GM18505 (cell line): ENCODE measurements around the gene SLC13A4.

Source experiments
- ATAC-seq: cut with Tn5 transposase; IDR thresholded peaks from one replicate; pipeline ENCODE4 v1.9.1; 2021; ENCODE audit not compliant: unreplicated experiment
- POLR2A ChIP-seq: IDR thresholded peaks from 4 replicates; pipeline ENCODE4 v1.6.1; 2011; ENCODE audit warnings: borderline replicate concordance; ENCODE audit not compliant: insufficient read depth, insufficient read length; ENCODE audit errors: extremely low read depth

Gene SLC13A4

DNA sequence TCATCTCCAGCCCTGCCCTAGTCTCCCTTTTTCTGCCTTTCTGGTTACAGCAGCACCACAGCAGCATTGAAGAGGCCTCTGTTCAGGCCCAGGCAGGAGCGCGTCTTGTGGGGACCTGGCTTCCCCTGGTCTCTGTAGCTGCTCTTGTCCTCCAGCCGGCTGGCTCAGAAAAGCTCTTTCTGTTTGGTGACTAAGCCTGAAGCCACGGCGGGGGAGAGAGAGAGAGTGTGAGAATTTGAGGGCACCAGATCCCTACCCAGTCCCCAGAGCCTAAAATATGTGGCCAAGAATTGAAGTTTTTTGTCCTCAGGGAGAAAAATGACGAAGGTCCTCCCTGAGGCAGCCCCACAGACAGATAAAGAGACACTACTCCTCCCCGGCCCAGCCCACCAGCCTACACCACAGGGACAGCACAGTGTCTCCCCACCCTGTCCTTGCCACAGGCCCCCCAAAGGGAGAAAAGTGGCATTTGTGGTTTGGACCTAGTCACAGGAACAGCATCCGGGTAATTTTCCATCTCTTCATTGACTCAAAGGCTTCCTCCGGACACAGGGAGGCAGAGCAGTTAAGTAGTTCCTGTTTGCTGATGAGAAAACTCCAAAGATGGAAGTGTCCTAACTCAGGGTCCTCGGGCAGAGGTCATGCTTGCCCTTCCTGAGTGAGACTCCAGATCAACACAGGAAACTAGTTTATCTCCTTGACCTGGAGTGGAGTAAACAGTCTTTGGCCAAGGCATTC lies 33.9 kb upstream of the SLC13A4 start:
- no peak for TF ChIP-seq POLR2A
- no peak for ATAC-seq

DNA sequence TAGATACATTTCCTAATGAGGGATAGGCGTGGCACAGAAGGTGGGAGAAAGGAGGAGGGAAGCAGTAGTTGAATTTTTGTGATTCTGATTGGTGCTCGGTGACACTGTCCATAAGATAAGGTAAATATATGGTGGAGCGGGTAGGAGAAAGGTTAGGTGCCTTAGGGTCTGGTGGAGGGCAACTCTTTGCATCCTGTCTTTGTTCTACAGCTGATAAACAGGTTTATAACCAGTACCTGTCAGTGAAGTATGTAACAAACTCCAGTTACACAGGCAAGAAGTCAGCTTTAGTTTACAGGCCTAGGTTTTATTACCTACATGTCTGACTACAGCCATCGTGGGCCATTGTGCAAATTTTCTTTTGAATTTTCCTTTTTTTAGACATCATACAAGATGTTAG lies 31.5 kb upstream of the SLC13A4 start:
- ATAC-seq, result no peak
- TF ChIP-seq POLR2A, result no peak

DNA sequence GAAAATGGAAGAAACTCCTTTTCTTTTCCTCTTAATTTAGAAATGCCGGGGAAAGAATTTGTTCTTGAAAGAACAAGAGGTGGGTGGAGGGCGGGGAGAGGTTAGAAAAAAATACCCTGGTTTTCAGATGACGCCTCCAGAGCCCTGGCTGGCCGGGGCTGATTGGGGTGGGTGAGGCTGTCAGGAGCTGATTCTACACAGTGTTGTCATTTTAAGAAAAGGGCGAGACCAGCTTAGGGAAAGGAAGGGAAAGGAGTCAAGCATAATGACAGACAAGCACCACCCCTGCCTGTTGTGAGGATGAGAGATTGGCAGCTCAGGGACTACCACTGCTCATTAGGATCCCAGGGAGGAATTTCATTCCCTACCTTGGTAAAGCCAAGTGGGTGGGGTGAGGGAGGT lies 30.5 kb upstream of the SLC13A4 start:
- ATAC-seq, result no peak
- no peak for TF ChIP-seq POLR2A

DNA sequence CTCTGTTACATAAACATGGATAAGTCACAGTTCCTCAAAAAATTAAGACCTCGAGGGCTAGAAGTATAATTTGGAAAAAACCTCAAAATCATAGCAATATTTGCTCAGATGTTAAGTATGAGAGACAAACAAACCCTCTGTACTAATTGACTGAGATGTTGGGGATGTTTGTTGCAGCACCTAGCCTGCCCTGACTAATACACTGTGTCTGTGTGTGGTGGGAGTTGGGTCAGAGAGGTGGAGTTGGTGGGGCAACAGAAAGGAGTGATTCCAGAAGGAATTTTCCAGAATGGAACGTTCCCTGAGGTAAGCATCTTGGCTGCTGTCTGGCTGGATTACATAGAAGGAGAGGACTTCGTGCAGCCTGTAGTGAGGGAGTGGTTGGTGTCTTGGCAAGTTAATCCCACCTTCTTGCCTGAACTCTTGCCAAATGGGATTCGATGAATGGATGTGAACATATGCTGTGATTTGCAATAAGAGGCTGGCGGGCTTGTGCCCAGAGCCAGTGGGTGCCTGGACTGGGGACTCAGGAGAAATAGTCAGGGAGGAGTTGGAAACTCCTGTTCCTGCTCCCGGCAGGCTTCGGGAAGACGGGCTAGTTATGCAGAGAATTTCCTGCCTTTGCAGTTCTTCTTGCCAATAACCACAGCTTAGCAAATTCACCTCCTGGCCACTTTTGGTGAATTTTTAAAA lies 29.9 kb upstream of the SLC13A4 start:
- no peak for TF ChIP-seq POLR2A
- no peak for ATAC-seq

DNA sequence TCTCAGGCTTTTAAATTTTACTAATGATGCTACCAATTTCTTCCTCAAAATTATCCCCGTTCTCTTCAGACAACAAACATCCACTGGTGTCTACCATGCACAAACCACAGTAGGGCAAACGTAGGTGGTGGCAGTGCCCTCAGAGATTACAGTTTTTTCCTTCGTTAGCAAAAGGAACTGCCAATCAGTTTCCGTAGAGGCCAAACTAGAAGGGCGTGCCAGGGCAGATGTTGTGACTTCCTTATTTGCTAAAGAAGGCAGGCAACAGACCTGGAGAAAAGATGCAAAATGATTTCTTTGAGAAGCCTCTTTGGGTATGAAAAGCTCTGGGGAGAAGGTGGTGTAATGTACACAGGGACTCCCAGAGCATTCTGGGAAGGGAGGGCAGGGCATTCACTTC lies 28.2 kb upstream of the SLC13A4 start:
- no peak for ATAC-seq
- TF ChIP-seq POLR2A, result no peak

DNA sequence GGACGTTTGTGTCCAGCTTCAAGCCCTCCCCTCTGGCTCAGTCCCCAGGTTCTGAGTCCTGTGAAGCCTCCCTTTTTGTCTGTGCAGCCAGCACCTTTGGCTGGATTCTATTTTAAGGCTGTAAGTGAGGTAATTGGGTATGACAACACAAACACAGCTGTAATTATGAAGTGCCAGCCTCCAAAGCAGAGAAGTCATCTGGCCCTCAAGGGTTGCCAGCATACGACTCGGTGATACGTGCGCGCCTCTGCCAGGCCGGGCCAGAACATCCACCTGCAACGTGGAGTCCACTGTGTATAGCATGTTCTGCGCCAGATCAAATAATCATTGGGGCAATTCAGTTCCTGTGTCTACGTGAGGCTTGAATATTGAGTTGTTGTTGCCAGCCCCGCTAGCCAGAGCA lies 27.4 kb upstream of the SLC13A4 start:
- TF ChIP-seq POLR2A, result no peak
- ATAC-seq, result no peak

DNA sequence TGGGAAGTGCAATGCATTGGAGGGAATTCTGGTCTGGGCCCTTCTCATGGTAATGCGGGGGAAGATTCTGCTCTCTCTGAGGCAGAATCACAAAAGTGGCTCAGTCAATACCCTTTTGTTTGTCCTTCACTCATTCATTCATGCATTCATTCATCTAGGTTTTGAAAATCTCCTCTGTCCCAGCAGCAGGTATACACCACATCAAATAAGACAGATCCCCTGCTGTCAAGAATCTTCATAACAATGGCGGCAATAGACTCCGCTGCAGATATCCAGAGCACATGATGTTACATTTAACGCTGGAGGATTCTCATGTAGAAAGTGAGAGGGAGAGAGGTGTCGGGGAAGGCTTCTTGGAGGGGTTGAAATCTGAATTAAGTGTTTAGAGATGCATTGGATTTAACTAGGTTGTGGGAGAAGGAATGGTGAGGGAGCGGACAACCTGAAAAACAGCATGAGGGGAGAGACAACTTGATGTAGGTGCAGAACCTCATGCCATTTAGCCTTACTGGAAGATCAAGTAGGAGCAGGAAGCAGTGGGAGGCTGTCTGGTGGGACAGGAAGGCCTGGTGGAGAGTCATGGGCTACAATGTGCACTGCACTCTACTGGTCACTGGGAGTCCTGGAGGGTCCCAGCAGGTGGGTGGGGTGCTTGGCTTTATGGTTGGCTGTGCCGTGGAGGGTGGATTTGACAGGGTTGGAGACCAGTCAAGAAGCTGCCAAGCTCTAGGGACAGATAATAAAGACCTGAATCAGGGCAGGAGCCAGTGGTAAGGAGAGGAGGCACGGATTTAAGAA lies 25.8 kb upstream of the SLC13A4 start:
- TF ChIP-seq POLR2A, result no peak
- ATAC-seq, result no peak

DNA sequence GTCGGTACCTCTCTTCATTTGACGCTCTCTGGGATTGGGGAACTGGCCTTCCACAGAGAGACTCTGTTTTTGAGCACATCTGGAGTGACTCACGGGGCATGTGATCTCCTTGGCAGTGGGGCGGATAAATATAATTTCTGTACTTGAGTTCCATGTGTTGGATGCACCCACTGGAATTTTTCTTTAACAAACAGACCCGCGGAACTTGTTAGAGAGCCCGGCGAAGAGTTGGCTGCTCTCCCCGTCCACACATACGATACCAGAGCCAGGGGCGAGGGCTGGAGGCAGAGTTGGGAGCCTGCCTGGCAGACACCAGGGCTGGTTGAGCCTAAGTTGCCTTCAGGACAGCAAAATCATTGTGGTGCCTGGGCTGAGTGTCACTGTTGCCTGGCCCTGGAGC lies 20.8 kb upstream of the SLC13A4 start, which contains the start of gene FAM180A:
Gene FAM180A (minus strand): TSS at position 44 of the 400 bp plus-strand sequence. CDS start 233 bp downstream, outside the sequence.
- no peak for ATAC-seq
- no peak for TF ChIP-seq POLR2A

DNA sequence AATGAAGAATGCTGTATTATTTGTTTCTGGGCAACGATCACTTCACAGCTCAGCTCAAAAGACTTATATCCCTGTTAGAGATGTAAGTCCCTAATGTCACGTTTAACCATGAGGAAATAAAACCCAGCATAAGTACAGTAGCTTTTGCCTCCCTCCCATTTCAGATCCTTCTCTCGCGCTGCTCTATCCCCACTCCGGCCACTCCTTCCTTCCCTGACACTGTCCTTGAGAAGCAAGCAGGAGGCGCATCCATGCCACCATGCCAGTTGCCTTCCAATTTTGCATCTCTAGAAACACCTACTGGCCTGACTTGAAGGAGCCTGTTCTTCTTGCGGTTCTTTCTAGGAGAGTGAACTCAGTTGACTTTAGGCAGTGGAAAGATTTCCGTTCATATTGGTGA lies 19.4 kb upstream of the SLC13A4 start:
- no peak for ATAC-seq
- TF ChIP-seq POLR2A, result no peak

DNA sequence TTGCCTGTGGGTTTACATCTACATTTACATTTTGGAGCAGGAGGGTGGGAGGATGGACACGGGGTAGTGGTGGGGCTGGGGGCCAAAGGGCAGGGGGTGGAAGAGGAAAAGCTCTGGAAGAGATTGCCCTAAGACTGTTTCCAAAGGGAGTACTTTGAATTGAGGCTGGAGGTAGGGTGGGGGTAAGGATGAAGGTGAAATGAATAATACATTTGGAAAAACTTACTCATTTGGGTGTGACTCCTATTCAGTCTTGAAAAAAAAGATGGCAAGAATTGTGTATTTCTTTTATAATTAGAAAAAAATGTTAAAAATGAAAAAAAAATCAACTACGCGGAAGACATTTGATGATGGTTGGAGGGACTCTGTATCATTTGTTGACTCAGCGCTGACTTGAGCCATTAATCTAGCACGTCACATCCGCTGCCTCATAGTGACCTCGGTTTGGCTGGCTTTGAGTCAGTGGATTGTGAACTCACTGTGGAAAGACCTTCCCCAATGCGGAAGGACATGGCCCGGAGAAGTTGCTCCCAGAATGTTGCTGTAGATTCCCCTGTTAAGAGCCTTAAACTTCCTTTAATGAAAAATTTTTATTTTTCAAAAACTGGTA lies 17.8 kb upstream of the SLC13A4 start:
- ATAC-seq, result no peak
- TF ChIP-seq POLR2A, result no peak

DNA sequence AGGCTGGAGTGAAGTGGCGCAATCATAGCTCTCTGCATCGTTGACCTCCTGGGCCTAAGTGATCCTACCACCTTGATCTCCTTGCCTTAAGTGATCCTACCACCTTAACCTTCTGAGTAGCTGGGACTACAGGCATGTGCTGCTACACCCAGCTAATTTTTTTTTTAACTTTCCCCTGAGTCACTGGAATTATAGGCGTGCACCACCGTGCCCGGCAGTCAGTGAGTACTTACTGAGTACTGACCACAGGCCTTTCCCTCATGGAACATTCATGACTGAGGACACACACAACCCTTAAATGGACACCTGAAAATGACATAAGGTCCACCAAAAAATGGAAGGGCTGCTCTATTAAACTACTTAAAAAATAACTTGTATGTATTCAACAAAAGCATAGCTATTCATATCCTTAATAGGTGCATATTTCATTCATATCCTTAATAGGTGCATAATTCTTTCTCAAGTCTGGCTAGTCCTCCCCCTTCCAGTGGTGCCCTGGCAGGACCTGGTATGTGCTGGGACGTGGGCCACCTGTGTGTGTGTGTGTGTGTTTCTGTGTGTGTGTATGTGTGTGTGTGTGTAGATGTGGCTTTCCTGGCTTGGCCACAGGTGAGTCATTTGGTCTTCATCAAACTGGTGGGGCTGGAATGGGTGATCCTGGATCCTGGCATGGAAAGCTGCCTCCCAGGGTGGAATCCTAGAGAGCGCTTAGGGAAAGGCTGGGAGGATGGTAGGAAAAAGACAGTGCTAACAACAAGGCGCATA lies 17.1 kb upstream of the SLC13A4 start:
- no peak for TF ChIP-seq POLR2A
- ATAC-seq, result no peak

DNA sequence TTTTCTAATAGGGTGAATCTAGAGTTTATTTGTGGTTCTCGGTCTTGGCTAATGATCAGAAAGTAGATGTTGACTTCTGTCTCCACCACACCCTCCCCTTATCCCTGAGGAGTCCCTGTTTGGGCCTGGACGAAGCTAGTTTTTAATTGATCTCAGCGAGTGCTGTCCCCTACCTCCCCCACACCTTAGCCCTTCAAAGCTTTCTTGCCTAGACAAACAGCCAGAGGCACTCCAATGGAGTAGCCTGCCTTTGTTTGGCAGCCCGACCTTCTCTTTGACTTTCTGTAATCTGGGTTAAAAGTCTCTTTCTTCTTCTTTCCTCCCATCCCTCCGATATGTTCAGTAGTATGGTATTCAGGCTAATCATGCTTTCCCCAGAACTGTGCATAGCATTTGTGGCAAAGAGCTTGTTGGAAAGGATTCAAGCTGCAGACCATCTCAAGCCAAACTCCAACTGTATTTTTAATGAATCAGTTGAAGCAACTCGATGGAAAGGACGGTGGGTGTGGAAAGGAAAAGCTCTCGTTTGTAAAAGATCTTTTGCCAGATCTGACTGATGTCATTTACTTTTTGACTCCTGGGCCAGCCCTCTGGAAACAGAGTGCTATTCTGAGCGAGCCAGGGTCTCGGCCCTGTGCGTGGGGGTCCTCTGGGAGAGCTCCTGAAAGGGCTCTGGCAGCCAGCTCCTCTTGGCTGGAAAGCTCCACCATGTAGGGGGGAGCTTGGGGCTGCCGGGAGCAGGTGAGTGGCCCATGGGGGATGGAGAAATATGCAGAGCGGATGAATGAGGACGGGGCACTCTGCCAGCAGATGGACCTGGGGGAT lies 16.1 kb upstream of the SLC13A4 start:
- no peak for TF ChIP-seq POLR2A
- no peak for ATAC-seq

DNA sequence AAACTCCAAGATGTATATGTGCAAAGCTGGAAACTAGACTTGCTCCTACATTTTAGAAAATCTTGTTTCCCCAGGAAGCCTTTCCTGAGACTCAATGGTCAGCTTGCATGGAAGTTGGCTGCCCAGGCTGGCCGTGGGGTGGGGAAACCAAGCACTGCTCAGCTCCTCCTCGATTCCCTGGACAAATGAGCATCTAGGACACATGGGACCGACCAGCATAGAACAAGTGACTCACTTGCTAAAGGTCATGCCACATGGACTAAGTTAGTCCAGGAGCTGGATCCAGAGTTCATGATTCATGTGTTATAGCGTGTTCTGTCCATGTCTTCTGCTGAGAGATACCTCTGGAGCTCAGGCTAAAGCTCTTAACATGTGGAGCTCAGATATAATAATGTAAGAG lies 14.4 kb upstream of the SLC13A4 start:
- TF ChIP-seq POLR2A, result no peak
- no peak for ATAC-seq

DNA sequence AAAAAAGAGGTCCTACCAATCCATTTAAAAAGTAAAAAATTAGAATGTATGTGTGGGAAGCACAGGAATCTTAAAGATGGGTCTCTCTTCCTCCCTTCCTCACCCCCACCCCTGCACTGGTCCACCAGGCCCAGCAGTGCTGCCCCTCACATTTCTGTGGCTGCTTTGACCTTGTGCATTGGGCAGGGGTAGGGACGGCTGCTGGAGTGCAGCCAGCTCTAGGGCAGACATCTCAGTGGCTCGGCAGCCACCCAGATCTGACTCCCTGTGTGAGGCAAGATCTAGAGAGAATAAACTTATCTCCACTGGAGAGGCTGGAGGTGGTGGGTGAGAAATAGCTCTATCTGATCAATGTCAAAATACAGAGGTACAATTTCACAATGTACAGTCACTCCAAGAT lies 13.9 kb upstream of the SLC13A4 start:
- no peak for ATAC-seq

More for the DNA sequence above, 13.9 kb upstream of the SLC13A4 start:
- TF ChIP-seq POLR2A, result no peak
